GM21360 (cell line): ENCODE measurements around the gene BSG.

Experiments used
- ATAC-seq: cut with Tn5 transposase; IDR thresholded peaks from one replicate; pipeline ENCODE4 v1.9.1; 2021; ENCODE audit warnings: mild to moderate bottlenecking, moderate library complexity; ENCODE audit not compliant: unreplicated experiment

The BSG gene

GRCh38 chr19:539429-540030 is 32.9 kb upstream of the BSG start:
- ATAC-seq = no peak

GRCh38 chr19:540867-541637 is 31.3 kb upstream of the BSG start:
- no peak for ATAC-seq

GRCh38 chr19:541699-542098 is 30.7 kb upstream of the BSG start:
- no peak for ATAC-seq

GRCh38 chr19:542173-542866 is 30.1 kb upstream of the BSG start:
- no peak for ATAC-seq

- ATAC-seq = no peak
These were observed 28.3 kb upstream of the BSG start, which contains the start of gene GZMM for GRCh38 chr19:543910-544608. Gene GZMM, plus strand, starts transcription at chr19:544053. Its CDS starts 19 bp downstream, at chr19:544072.

- no peak for ATAC-seq
These were observed 25.3 kb upstream of the BSG start for GRCh38 chr19:547117-547516.

- no peak for ATAC-seq
These were observed 24.3 kb upstream of the BSG start for GRCh38 chr19:547836-548720.

GRCh38 chr19:548886-549830 is 23.2 kb upstream of the BSG start:
- no peak for ATAC-seq

GRCh38 chr19:554817-555216 is 17.6 kb upstream of the BSG start:
- ATAC-seq = no peak

- no peak for ATAC-seq
These were observed 17.0 kb upstream of the BSG start for GRCh38 chr19:555474-555808.

- no peak for ATAC-seq
These were observed 15.6 kb upstream of the BSG start for GRCh38 chr19:556611-557382.

- ATAC-seq = no peak
These were observed 13.5 kb upstream of the BSG start for GRCh38 chr19:558770-559439.

- no peak for ATAC-seq
These were observed 12.3 kb upstream of the BSG start for GRCh38 chr19:560121-560520.

GRCh38 chr19:566403-566802 is 6.0 kb upstream of the BSG start:
- ATAC-seq = no peak

- ATAC-seq = no peak
These were observed 5.6 kb upstream of the BSG start for GRCh38 chr19:566844-567243.

- no peak for ATAC-seq
These were observed 5.0 kb upstream of the BSG start for GRCh38 chr19:567296-567900.

GRCh38 chr19:570251-570686 is 2.1 kb upstream of the BSG start:
- no peak for ATAC-seq
